ENCODE measurements around the gene ANGPTL3. TPM values are rescaled to one million over a fixed set of nuclear protein-coding genes. Genes with fewer than 3 reads are reported as not detected.

Gene ANGPTL3
- total and polyA plus RNA-seq, 2 experiments from 2014 or later = 42.2 to 81.8 TPM

DNA sequence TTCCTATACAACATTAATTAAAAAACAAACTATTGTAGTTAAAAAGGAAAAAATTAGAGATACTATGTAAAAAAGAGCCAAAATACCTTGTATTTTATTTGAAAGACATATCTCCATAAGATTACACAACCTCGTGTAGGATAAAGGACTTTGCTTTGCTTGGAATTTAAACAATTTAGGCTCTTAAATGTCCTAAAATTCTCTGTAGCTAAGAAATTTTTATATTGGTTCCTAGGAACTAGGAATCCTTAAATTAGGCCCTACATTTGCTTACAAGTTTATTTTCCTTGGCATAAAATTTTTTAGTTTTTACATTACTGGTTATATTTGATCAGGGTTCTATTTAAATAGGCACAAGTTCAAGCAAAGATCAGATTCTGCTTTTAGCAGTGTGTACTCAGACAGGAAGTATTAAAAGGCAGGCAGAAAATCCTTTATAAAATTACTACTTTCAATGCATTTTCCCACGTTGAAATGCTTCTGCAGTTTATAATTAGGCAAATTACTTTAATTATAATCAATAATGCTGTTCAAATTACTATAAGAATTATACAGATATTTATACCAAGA is 3.4 kb upstream of the ANGPTL3 start:
- no peak for DNase-seq (ENCODE audit: low spot score)

DNA sequence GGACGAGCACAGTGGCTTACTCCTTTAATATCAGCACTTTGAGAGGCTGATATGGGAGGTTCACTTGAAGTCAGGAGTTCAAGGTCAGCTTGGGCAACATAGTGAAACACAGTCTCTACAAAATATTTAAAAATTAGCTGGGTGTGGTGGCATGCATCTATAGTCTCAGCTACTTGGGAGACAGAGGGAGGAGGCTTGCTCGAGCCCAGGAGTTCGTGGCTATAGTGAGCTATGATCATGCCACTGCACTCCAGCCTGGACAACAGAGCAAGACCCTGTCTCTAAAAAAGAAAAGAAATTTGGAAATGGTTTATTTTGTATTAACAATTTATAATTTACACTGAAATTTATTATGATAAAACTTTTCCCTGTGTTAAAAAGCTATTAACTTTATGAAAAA is 1.7 kb upstream of the ANGPTL3 start:
- Histone ChIP-seq H3K4me1 (ENCODE audit: insufficient read depth) (peaks cover 18% of the 10 kb centered on the region), H3K27me3 (no peaks in the 10 kb centered on the region), H3K4me3 (no peak overlapping the region), H3K9me3 (ENCODE audit: low read depth) (no peaks in the 10 kb centered on the region), H3K79me2 (peaks cover 5% of the 10 kb centered on the region), H3K27ac (no peak overlapping the region), H3K9me2 (replicated peaks; ENCODE audit: insufficient read depth) (no peaks in the 10 kb centered on the region), H2AFZ (no peak overlapping the region), H3K4me2 (no peak overlapping the region), H3K36me3 (replicated peaks; ENCODE audit: insufficient read depth, low read depth) (no peaks in the 10 kb centered on the region), H4K20me1 (ENCODE audit: insufficient read depth, poor library complexity, severe bottlenecking) (no peaks in the 10 kb centered on the region)
- DNase-seq (ENCODE audit: low spot score) = no peak
- TF ChIP-seq EZH2phosphoT487 (IDR thresholded peaks at IDR 0.05; ENCODE audit: low read depth, severe bottlenecking, unreplicated experiment) = no peak
- TF ChIP-seq EZH2 (IDR thresholded peaks at IDR 0.05; ENCODE audit: borderline replicate concordance) = no peak
- TF ChIP-seq, protein P1, sequence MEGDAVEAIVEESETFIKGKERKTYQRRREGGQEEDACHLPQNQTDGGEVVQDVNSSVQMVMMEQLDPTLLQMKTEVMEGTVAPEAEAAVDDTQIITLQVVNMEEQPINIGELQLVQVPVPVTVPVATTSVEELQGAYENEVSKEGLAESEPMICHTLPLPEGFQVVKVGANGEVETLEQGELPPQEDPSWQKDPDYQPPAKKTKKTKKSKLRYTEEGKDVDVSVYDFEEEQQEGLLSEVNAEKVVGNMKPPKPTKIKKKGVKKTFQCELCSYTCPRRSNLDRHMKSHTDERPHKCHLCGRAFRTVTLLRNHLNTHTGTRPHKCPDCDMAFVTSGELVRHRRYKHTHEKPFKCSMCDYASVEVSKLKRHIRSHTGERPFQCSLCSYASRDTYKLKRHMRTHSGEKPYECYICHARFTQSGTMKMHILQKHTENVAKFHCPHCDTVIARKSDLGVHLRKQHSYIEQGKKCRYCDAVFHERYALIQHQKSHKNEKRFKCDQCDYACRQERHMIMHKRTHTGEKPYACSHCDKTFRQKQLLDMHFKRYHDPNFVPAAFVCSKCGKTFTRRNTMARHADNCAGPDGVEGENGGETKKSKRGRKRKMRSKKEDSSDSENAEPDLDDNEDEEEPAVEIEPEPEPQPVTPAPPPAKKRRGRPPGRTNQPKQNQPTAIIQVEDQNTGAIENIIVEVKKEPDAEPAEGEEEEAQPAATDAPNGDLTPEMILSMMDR (IDR thresholded peaks at IDR 0.05; ENCODE audit: poor library complexity) = no peak
- WGBS (ENCODE audit: low lambda C conversion rate, missing lambda C conversion rate) = 94% methylated on average over 3 of the region's 3 CpGs

More for the DNA sequence above, 3.4 kb upstream of the ANGPTL3 start:
- Histone ChIP-seq H3K27ac (no peak overlapping the region), H3K9me3 (ENCODE audit: low read depth) (no peaks in the 10 kb centered on the region), H3K4me3 (no peak overlapping the region), H3K4me2 (no peak overlapping the region), H3K9me2 (replicated peaks; ENCODE audit: insufficient read depth) (no peaks in the 10 kb centered on the region), H3K27me3 (no peaks in the 10 kb centered on the region), H3K79me2 (peaks cover 5% of the 10 kb centered on the region), H4K20me1 (ENCODE audit: insufficient read depth, poor library complexity, severe bottlenecking) (no peaks in the 10 kb centered on the region), H3K36me3 (replicated peaks; ENCODE audit: insufficient read depth, low read depth) (no peaks in the 10 kb centered on the region), H2AFZ (no peak overlapping the region), H3K4me1 (ENCODE audit: insufficient read depth) (peaks cover 18% of the 10 kb centered on the region)
- WGBS (ENCODE audit: low lambda C conversion rate, missing lambda C conversion rate) = 22% methylated on average over 2 of the region's 2 CpGs
- TF ChIP-seq EZH2phosphoT487 (IDR thresholded peaks at IDR 0.05; ENCODE audit: low read depth, severe bottlenecking, unreplicated experiment) (no peak), EZH2 (IDR thresholded peaks at IDR 0.05; ENCODE audit: borderline replicate concordance) (no peak)
- TF ChIP-seq, protein P1 (IDR thresholded peaks at IDR 0.05; ENCODE audit: poor library complexity) = no peak

DNA sequence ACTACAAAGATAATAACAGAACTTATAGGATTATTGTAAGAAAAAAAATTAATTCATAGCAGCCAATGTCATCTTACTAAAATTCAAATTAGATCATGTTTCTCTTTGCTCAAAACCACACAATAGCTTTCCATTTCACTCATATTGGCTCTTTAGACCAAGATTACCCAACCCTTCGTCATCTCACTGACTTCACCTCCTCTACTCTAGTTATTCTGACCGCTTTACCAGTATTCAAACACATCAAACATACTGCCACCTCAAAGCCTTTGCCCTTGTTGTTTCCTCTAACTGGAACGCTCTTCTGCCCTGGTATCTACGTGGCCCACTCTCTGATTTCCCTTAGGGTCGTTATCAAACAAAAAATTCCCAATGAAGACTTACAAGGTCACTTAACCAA is 1.7 kb downstream of the ANGPTL3 start:
- Histone ChIP-seq H3K36me3 (replicated peaks; ENCODE audit: insufficient read depth, low read depth) (no peaks in the 10 kb centered on the region), H3K27me3 (no peaks in the 10 kb centered on the region), H2AFZ (no peak overlapping the region), H3K4me2 (peak overlapping the region; percentile 21), H3K4me3 (no peak overlapping the region), H4K20me1 (ENCODE audit: insufficient read depth, poor library complexity, severe bottlenecking) (no peaks in the 10 kb centered on the region), H3K9me3 (ENCODE audit: low read depth) (no peaks in the 10 kb centered on the region), H3K4me1 (ENCODE audit: insufficient read depth) (peaks cover 14% of the 10 kb centered on the region), H3K79me2 (peaks cover 5% of the 10 kb centered on the region), H3K27ac (peak overlapping the region; percentile 13), H3K9me2 (replicated peaks; ENCODE audit: insufficient read depth) (no peaks in the 10 kb centered on the region)
- no peak for DNase-seq (ENCODE audit: low spot score)
- WGBS (ENCODE audit: low lambda C conversion rate, missing lambda C conversion rate) = 80% methylated on average over 5 of the region's 5 CpGs
- no peak for TF ChIP-seq EZH2phosphoT487 (IDR thresholded peaks at IDR 0.05; ENCODE audit: low read depth, severe bottlenecking, unreplicated experiment)
- no peak for TF ChIP-seq EZH2 (IDR thresholded peaks at IDR 0.05; ENCODE audit: borderline replicate concordance)
- TF ChIP-seq, protein P1 (IDR thresholded peaks at IDR 0.05; ENCODE audit: poor library complexity) = no peak

All from hepatocyte (in vitro differentiated cells).